Activated CD8-positive, alpha-beta memory T cell treated with anti-CD3 and anti-CD28 coated beads for 1 hour (primary cell): ENCODE results near the gene IMMP2L.

ENCODE experiments used
- DNase-seq, 2 donors: peaks; one replicate each; pipeline ENCODE4 v3.0.0-alpha.2; 2020; ENCODE audit warnings: low read depth in 1 of 2; ENCODE audit errors: extremely low read depth in 1 of 2

The IMMP2L gene

GRCh38 chr7:110894111-110894510, 668.2 kb downstream of the IMMP2L start:
- no peak for DNase-seq

GRCh38 chr7:110891197-110891596, 671.1 kb downstream of the IMMP2L start:
- DNase-seq: no peak

- no peak for DNase-seq
Observed at GRCh38 chr7:110890101-110890500, 672.2 kb downstream of the IMMP2L start.

GRCh38 chr7:110889335-110889734, 673.0 kb downstream of the IMMP2L start:
- DNase-seq: no peak

GRCh38 chr7:110888641-110889040, 673.7 kb downstream of the IMMP2L start:
- no peak for DNase-seq

- no peak for DNase-seq
Observed at GRCh38 chr7:110885474-110885873, 676.8 kb downstream of the IMMP2L start.

GRCh38 chr7:110881721-110882120, 680.6 kb downstream of the IMMP2L start:
- DNase-seq: no peak

- no peak for DNase-seq
Observed at GRCh38 chr7:110880971-110881370, 681.3 kb downstream of the IMMP2L start.

GRCh38 chr7:110877016-110877415, 685.3 kb downstream of the IMMP2L start:
- DNase-seq: no peak

- no peak for DNase-seq
Observed at GRCh38 chr7:110875346-110875745, 686.9 kb downstream of the IMMP2L start.

GRCh38 chr7:110871856-110872255, 690.4 kb downstream of the IMMP2L start:
- DNase-seq: no peak

GRCh38 chr7:110870926-110871325, 691.4 kb downstream of the IMMP2L start:
- no peak for DNase-seq

- DNase-seq: no peak
Observed at GRCh38 chr7:110868458-110868857, 693.8 kb downstream of the IMMP2L start.

- DNase-seq: no peak
Observed at GRCh38 chr7:110867771-110868170, 694.5 kb downstream of the IMMP2L start.

- DNase-seq: no peak
Observed at GRCh38 chr7:110863258-110863657, 699.0 kb downstream of the IMMP2L start.

GRCh38 chr7:110861163-110861562, 701.1 kb downstream of the IMMP2L start:
- DNase-seq: no peak

GRCh38 chr7:110857106-110857505, 705.2 kb downstream of the IMMP2L start:
- no peak for DNase-seq

GRCh38 chr7:110856704-110857103, 705.6 kb downstream of the IMMP2L start:
- DNase-seq: no peak

GRCh38 chr7:110854651-110855050, 707.6 kb downstream of the IMMP2L start:
- DNase-seq: no peak

GRCh38 chr7:110854166-110854565, 708.1 kb downstream of the IMMP2L start:
- DNase-seq: no peak

GRCh38 chr7:110853263-110853662, 709.0 kb downstream of the IMMP2L start:
- no peak for DNase-seq

- DNase-seq: no peak
Observed at GRCh38 chr7:110852156-110852940, 709.9 kb downstream of the IMMP2L start.

- DNase-seq: no peak
Observed at GRCh38 chr7:110850224-110850623, 712.1 kb downstream of the IMMP2L start.
